Peyer's patch (tissue), 4 donors: ENCODE measurements around the gene TULP1. TPM values are rescaled to one million over a fixed set of nuclear protein-coding genes. Genes with fewer than 3 reads are reported as not detected.

Experiments
- DNase-seq, 3 donors: peaks; one replicate each; pipeline ENCODE4 v3.0.0-alpha.2; 2017 to 2019
- H3K27ac ChIP-seq, 4 donors: fragments of 200-600 bp; sonication (generic); one replicate each; pipeline ENCODE4 v1.5.1; 2016 to 2019
- H3K27me3 ChIP-seq, 2 donors: fragments of 200-600 bp; sonication (generic); one replicate each; pipeline ENCODE4 v1.5.1; 2019
- H3K36me3 ChIP-seq, 3 donors: fragments of 200-600 bp; sonication (generic); one replicate each; pipeline ENCODE4 v1.5.1; 2016 to 2019
- H3K4me1 ChIP-seq, 4 donors: fragments of 200-600 bp; sonication (generic); one replicate each; pipeline ENCODE4 v1.5.1; 2016 to 2019
- H3K4me3 ChIP-seq, 4 donors: fragments of 200-600 bp; sonication (generic); 1 replicate in 3 of 4; 2 replicates in 1 of 4; pipeline ENCODE4 v1.5.1; 2016 to 2019; ENCODE audit warnings: mild to moderate bottlenecking in 1 of 4
- H3K9me3 ChIP-seq, 4 donors: fragments of 200-600 bp; sonication (generic); one replicate each; pipeline ENCODE4 v1.5.1; 2016 to 2019; ENCODE audit warnings: mild to moderate bottlenecking in 1 of 4
- POLR2A ChIP-seq, 2 donors: fragments of 450-650 bp; IDR thresholded peaks; one replicate each; pipeline ENCODE4 v1.5.1; 2017; ENCODE audit warnings: antibody characterized with exemption in 2 of 2, mild to moderate bottlenecking in 2 of 2, moderate library complexity in 2 of 2
- total RNA-seq, 4 donors: library from RNA; depleted of rRNA; stranded (reverse); fragments of >200 nt; gene quantifications; one replicate each; pipeline ENCODE4 v1.1.0, GENCODE V29; 2016
- TF ChIP-seq, protein P1 (sequence below), 6 experiments: fragments of 450-650 bp in 4 of 6; fragments of 200-600 bp in 2 of 6; sonication (generic) in 1 of 6; IDR thresholded peaks; one replicate each; pipeline ENCODE4 v1.5.1; 2017 to 2019; ENCODE audit warnings: antibody characterized with exemption in 6 of 6, mild to moderate bottlenecking in 3 of 6, moderate library complexity in 1 of 6

Gene TULP1
- total RNA-seq, 4 donors from 2014 or later = not detected

DNA sequence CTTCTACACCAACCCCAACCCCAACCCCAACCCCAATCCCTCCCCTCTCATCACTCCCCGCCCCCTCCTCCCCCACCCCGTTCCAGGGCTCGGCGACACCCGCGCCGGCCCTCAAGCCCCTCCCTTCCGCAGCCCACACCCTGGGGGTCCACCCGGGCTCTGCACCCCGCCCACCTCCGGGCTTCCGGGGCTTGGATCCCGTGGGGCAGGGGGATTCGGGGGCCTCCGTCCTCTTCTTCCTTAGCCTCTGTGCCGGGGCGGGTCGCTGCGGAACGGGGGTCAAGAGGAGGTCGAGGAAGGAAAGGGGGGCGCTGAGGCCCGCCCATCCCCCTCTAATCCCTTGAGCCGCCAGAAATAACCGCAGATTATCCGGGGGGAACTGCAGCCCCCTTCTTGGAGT lies 690 bp downstream of the TULP1 start:
- H3K9me3 ChIP-seq = no peaks in the 10 kb centered on the region
- no peak for DNase-seq
- H3K36me3 ChIP-seq = no peaks in the 10 kb centered on the region
- peak overlapping the region in 3 of 4 donors; percentile 3 to 22 (median 18) for H3K4me3 ChIP-seq
- TF ChIP-seq, protein P1, sequence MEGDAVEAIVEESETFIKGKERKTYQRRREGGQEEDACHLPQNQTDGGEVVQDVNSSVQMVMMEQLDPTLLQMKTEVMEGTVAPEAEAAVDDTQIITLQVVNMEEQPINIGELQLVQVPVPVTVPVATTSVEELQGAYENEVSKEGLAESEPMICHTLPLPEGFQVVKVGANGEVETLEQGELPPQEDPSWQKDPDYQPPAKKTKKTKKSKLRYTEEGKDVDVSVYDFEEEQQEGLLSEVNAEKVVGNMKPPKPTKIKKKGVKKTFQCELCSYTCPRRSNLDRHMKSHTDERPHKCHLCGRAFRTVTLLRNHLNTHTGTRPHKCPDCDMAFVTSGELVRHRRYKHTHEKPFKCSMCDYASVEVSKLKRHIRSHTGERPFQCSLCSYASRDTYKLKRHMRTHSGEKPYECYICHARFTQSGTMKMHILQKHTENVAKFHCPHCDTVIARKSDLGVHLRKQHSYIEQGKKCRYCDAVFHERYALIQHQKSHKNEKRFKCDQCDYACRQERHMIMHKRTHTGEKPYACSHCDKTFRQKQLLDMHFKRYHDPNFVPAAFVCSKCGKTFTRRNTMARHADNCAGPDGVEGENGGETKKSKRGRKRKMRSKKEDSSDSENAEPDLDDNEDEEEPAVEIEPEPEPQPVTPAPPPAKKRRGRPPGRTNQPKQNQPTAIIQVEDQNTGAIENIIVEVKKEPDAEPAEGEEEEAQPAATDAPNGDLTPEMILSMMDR (IDR thresholded peaks at IDR 0.05) = no peak
- TF ChIP-seq POLR2A (IDR thresholded peaks at IDR 0.05) = no peak
- H3K27ac ChIP-seq = no peak overlapping the region
- no peaks in the 10 kb centered on the region for H3K4me1 ChIP-seq
- H3K27me3 ChIP-seq = peaks cover 0 to 6% of the 10 kb centered on the region in 2 donors

DNA sequence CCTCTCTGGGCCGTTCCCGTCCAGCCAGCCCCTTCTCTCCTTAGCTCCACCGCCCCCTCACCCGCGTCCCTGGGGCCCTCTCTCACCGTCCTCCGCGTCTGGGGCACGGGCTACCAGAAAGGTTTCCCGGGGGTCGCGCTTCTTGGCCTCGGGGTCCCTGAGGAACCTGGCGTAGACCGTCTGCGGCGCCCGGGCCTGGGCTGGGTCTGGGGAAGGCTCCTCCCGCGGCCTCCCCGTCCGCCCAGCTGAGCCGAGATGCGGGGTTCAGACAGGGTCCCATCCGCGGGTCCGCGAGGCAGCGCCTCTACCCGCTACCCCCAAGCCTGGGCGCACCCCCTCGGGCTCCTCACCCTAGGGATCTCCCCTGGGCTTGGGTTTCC lies 1.1 kb downstream of the TULP1 start:
- H3K36me3 ChIP-seq = no peaks in the 10 kb centered on the region
- no peak for TF ChIP-seq POLR2A (IDR thresholded peaks at IDR 0.05)
- TF ChIP-seq, protein P1 (IDR thresholded peaks at IDR 0.05) = no peak
- no peak for DNase-seq
- no peak overlapping the region for H3K27ac ChIP-seq
- H3K4me3 ChIP-seq = peak overlapping the region in 3 of 4 donors; percentile 3 to 22 (median 18)
- H3K4me1 ChIP-seq = no peaks in the 10 kb centered on the region
- H3K27me3 ChIP-seq = peaks cover 0 to 6% of the 10 kb centered on the region in 2 donors
- H3K9me3 ChIP-seq = no peaks in the 10 kb centered on the region

DNA sequence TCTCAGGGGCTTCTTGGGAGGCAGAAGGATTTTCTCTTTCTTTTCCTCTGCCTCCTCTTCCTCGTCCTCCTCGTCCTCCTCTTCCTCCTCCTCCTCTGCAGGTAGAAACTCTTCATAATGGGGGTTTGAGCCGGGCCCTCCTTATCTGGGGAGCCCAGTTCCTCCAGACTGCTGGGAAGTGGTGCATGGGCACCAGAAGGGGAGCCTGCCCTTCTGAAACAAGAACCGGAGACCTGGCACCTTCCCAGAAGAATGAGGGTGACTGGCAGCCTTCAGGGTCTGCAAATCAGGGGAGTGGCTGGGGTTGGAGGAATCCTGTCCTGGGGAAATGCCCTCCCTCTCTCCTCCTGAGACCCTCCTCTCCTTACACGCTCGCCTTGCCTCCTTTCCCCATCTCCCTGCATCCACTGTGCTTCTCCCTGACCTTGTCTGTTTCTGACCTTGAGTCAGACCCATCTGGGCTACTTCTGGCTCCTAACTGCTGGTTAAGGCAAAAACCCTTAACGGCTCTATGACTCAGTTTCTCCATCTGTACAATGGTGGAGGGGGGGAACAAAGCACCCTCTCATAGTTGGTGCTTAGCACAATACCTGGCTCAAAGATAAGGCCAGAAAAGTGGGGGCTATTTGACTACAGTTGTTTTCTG lies 1.7 kb downstream of the TULP1 start:
- DNase-seq = no peak
- Histone ChIP-seq H3K4me1 (no peaks in the 10 kb centered on the region), H3K27ac (no peak overlapping the region), H3K4me3 (no peak overlapping the region), H3K36me3 (no peaks in the 10 kb centered on the region), H3K27me3 (peaks cover 0 to 6% of the 10 kb centered on the region in 2 donors), H3K9me3 (no peaks in the 10 kb centered on the region)
- no peak for TF ChIP-seq POLR2A (IDR thresholded peaks at IDR 0.05)
- TF ChIP-seq, protein P1 (IDR thresholded peaks at IDR 0.05) = no peak

DNA sequence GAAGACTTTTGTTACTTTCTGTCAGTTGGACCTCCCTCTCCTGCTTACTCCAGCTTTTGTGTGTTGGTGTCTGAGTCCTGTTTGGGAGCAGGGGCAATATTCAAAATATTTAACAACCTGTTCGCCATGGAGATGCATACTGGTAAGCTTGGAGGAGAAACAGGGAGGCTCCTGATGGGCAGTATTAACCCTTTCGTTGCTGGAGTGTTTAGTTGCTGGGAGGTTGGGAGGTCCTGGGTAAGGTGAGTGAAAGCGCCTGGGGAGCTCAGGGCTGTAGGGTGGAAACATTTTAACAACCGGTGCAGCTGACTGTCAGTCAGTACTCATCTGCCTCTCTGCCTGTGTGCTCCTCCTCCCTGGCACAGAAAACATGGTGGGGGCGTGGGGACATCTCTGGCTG lies 4.2 kb downstream of the TULP1 start:
- Histone ChIP-seq H3K4me1 (no peaks in the 10 kb centered on the region), H3K4me3 (no peak overlapping the region), H3K27me3 (peaks cover 0 to 6% of the 10 kb centered on the region in 2 donors), H3K27ac (no peak overlapping the region), H3K9me3 (no peaks in the 10 kb centered on the region), H3K36me3 (no peaks in the 10 kb centered on the region)
- TF ChIP-seq POLR2A (IDR thresholded peaks at IDR 0.05) = no peak
- TF ChIP-seq, protein P1 (IDR thresholded peaks at IDR 0.05) = no peak
- DNase-seq = no peak

DNA sequence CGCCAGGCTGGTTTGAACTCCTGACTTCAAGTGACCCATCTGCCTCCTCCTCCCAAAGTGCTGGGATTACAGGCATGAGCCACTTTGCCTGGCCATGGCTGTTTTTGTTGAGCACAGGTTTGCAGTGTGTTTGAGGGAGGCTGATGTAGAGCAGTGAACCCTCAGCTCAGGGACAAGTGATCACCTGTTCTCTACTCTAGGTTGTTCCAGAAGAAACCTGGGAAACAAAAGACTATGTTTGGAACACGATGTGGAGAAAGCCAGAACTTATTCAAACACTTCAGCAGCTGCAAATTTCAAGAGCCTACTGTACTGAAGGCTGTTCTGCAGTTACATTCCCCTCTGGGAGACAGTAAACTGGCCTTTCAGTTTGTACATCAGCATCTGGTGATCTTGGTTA lies 4.7 kb downstream of the TULP1 start:
- Histone ChIP-seq H3K9me3 (no peaks in the 10 kb centered on the region), H3K4me3 (no peak overlapping the region), H3K27me3 (peaks cover 0 to 6% of the 10 kb centered on the region in 2 donors), H3K36me3 (no peaks in the 10 kb centered on the region), H3K27ac (no peak overlapping the region), H3K4me1 (no peaks in the 10 kb centered on the region)
- no peak for TF ChIP-seq POLR2A (IDR thresholded peaks at IDR 0.05)
- TF ChIP-seq, protein P1 (IDR thresholded peaks at IDR 0.05) = no peak
- DNase-seq = no peak
